HG03565 (cell line): ENCODE measurements around the gene KLHL12.

Source experiments
- ATAC-seq: cut with Tn5 transposase; IDR thresholded peaks from one replicate; pipeline ENCODE4 v1.9.1; 2021; ENCODE audit warnings: mild to moderate bottlenecking, moderate library complexity; ENCODE audit not compliant: unreplicated experiment

Gene KLHL12

GRCh38 chr1:202888531-202889360 is 38.3 kb downstream of the KLHL12 start, which contains the start of gene RABIF:
RABIF (minus strand) TSS chr1:202889149; CDS start chr1:202889098, 51 bp downstream.
- peak; percentile 85 for ATAC-seq

- ATAC-seq = no peak
Measured at GRCh38 chr1:202888221-202888530, 38.9 kb downstream of the KLHL12 start.

DNA sequence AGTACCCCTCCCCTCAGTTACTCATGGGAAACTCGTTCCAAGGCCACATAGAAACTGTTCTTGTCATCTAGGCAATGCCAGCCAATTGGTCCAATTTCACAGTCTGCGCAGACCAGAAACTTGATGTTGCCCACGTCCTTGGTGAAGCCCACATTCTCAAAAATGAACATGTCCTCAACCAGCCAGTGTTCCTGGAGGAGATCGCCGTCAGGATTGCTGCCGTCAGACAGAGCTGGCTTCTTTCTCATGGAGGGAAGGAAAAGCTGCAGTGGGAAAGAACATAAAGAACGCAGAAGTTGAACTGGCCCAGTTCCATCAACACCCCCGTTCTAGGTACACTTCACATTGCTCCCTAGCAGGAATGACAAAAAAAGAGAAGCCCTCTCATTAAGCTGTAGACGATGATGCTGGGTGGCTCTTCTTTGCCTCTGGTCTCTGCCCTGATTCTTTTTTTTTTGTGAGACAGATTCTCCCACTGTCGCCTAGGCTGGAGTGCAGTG is 46.0 kb downstream of the KLHL12 start:
- ATAC-seq = no peak

DNA sequence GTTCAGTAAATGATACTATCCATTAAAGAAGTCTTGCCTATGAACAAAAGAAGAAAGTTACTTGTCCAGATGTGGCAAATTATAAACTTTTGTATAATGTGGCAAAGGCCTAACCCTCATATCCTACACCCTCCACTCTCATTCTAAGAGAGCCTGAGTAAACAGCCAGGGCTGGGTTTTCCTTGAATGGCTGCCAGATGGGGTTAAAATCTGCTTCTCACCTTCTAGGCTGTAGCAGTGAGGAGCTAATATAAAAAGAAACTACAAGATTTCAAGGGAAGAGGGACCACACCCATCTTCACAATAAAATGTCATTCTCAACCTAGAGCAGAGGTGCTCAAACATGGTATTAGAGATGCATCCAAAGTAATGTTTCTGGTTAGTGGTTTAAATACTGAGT is 47.0 kb downstream of the KLHL12 start:
- ATAC-seq = no peak

- no peak for ATAC-seq
Measured at GRCh38 chr1:202879128-202879527, 47.9 kb downstream of the KLHL12 start.

DNA sequence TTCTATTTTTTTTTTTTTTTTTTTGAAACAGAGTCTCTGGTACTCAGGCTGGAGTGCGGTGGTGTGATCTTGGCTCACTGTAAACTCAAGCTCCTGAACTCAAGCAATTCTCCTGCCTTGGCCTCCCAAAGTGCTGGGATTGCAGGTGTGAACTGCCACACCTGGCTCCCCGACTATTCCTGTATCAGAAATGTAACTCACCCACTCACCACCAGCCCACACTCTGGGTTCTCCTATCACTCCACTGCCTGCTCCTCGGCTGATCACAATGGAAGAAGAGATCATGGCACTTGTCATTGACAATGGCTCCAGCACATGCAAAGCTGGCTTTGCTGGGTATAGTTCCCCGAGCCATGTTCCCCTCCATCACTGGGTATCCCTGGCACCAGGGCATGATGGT is 54.0 kb downstream of the KLHL12 start:
- no peak for ATAC-seq

DNA sequence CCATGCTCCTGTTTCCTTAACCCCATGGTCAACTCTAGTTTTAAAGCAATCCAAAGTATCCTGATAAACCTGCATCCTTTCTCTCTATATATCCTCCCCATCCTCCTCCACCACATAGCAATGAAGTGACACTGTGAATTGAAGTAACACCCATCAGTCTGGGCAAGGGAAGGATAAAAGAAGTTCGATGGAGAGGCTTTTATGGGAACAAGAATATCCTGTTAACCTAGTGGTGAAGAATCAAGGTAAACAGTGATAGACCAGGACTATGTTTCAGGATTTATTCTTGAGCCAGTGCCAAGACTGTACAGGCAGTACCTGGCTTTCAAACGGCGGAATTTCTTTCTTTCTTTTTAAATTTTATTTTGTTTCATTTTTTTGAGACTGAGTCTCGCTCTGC is 55.7 kb downstream of the KLHL12 start:
- no peak for ATAC-seq

DNA sequence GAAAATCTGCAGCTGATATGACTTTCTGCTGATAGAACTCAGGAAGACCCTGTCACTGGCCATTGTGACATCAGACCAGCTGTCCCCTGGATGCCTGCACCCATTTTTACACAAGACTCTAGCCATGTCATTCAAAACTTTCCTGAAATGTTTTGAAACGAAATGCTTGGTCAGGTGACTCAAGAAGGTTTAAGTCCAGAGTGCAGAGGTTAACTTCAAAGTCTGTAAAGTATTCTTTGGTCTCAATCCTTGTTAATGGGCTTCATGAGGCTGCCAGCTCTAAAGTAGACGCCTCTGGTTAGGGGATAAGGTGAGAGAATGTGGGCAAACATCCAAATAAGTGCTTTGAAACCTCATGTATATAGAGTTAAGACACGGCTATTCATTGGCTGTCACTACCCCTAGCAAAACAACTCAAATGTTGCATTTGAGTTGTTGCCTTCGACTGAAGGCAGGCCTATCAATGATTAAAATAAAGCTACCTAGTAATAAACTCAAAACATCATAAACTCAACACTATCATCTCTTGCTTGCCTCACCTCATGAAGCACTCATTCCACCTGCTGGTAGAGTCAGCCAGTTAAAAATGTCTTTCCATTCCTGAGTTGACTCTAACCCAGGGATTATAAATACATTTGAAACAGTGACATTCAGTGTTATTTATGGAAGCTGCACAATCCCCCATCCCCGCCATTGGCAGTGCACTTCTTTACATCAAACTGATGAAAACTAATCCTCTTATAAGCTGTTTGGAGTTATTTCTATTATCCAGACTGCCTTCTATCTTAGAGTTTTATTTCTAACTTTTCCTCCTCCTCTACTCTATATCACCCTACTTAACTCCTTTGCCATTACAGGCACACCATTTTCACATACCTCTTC is 64.1 kb downstream of the KLHL12 start:
- ATAC-seq = no peak

DNA sequence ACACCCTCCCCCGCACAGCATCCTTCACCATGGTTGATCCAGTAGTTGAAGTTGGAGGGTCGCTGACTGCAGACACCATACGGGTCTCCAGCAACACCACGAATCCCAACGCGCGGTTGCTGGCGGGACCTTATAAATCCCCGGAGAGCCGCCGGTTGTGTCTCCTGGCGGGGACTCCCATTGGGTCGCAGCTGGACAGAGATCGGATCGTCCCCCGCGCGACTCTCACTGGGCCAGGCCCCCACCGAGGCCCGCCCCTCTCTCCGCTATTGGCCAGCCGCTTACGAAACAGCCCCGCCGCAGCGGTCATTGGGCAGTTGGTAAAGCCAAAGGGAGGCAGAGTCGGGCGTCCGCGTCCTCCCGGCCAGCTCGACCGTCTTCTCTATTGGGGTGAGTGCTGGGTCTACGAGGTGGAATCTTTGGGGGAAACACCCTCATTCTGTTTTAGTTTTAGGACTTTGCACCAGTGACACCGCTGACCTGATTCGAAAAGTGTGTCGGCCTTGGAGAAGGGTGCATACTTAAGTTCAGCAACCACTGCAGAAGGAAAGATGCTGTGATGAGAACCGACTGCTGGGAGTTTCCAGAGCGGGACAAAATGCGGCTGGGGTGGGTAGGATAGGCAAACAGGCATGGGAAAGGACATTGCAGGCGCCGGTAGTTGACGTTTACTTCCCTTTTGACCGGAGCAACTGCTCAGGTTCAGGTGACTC is 65.5 kb downstream of the KLHL12 start:
- ATAC-seq = peak; percentile 51

DNA sequence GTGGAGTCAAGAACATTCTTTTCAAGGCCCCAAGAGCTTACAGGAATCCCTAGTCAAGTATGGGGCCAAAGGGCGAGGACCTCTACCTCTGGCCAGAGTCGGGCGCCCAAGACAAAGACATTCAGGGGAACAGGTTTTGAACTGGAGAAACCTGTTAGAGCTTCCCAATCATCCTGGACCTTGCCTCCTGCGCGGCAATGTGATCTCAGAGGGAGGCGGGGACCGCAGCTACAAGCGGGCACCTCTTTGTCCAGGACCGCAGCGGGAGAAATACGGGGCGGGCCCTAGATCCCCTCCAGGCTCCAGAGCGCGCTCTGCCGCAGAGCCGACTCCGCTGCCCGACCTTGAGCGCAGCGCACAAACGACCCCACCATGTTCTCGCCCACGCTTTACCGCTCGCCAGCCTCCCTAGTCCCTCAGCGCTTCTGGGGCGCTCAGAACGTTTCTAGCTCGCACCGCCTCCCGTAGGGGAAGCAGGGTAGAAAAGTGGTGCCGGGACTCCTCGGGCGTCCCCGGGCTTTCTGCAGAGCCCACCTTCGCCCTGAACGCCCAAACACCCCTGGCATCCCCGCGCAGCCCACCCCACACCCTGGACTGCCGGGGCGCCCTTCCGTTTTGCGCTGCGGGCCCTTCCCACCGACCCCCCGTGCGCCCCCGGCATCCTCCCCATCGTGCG is 66.2 kb downstream of the KLHL12 start:
- ATAC-seq = peak; percentile 21

DNA sequence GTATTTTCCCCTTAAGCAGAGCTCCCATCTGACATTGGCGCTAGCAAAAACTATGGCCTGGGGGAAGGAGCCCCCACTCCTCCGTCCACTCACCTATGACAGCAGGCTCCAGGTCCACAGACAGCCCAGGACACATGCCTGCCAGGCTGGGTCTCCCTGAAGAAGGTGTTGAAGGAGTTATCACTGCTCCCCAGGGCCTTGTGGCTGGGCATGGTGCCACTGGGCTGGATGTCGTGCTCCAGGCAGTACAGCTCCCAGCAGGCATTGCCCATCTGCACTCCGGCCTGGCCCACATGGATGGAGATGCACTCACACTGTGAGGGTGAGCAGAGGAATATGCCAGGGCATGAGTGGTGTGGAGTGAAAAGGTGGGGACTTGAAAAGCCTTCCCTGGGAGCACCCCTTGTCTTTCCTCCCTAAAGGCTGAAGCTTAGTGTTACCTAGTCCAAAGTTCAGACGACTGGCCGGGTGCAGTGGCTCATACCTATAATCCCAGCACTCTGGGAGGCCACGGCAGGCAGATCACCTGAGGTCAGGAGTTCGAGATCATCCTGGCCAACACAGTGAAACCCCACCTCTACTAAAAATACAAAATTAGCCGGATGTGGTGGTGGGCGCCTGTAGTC is 68.1 kb downstream of the KLHL12 start:
- ATAC-seq = no peak

DNA sequence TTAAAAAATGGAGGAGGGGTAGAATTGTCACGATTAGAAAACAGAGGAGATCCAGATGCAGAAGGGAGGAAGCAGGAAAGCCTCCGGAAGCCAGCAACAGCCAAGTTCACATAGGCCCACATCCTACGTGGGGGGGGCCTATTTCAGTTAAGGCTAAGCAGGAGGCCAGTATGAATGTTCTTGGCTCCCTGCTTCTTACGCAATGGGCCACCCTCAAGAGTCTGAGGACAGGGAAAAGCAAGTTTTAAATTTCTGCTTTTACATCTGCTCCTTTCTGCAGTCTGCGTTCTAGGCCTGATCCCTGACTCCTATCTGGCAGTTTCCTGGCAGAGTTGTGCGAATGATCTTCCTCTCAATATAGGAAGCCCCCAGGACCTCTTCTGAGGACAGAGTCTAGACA is 68.7 kb downstream of the KLHL12 start:
- no peak for ATAC-seq

DNA sequence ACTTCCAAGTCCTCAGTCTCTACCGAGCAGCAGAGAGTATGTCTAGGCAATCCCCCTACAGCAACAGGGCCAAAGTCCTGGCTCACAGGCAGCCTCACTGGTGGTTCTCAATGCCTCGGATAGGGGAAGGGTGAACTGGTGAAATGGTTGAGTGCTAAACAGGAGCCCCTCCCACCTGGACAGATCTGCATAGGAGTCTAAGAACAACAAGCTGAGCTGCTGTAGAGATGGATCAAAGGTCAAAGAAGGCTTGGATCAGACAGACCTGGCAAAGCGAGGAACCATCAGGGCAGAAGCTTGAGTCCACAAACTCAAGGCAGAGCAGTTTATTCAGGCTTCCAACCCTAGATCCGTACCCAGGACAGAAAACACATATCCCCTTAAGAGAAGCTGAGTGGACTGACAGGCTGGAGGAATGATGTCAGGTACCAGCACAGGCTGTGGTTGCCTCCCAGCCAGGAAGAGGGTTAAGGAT is 69.9 kb downstream of the KLHL12 start:
- no peak for ATAC-seq

- no peak for ATAC-seq
Measured at GRCh38 chr1:202856014-202856413, 71.0 kb downstream of the KLHL12 start.

- ATAC-seq = no peak
Measured at GRCh38 chr1:202854787-202855186, 72.2 kb downstream of the KLHL12 start.

- ATAC-seq = no peak
Measured at GRCh38 chr1:202852163-202852904, 74.7 kb downstream of the KLHL12 start.

- ATAC-seq = no peak
Measured at GRCh38 chr1:202850593-202851362, 76.3 kb downstream of the KLHL12 start.

- ATAC-seq = peak; percentile 60
Measured at GRCh38 chr1:202848191-202848542, 78.9 kb downstream of the KLHL12 start.

DNA sequence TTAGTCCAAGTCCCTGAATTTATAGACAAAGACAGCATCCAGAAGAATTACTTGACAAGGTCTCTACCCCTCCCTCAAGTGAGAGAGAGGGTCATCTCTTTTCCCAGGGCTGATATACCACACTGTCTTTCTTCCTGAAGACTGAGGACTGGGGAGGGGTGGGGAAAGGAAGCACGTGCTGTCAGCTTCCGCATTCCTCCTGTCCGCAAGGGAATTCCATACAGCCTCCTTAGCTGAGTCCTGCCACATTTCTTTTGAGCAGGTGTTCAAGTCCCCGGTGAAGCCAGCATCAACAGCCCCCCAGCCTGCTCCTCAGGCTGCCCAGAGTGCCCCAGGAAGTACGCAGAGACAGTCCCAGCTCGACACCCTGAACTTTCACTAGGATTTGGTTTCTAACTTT is 82.1 kb downstream of the KLHL12 start:
- no peak for ATAC-seq
